Keratinocyte (primary cell): Measurements from ENCODE around the gene BLTP2. TPM values are rescaled to one million over a fixed set of nuclear protein-coding genes. Genes with fewer than 3 reads are reported as not detected.

ENCODE experiments used
- DNase-seq: peaks from one replicate; pipeline ENCODE4 v3.0.0-alpha.2; 2011; ENCODE audit warnings: low read depth, missing footprints, low spot score
- FAIRE-seq: peaks from 2 replicates; lab custom pipeline; 2011; peaks lifted over from hg19 to GRCh38; lab: Jason Lieb, UNC
- H2AFZ ChIP-seq: 2 replicates; pipeline ENCODE4 v1.6.0; 2012; ENCODE audit warnings: low read length, control low read depth, inconsistent platforms; ENCODE audit not compliant: control insufficient read depth
- H3K27ac ChIP-seq: 2 replicates; pipeline ENCODE4 v1.5.1; 2011; ENCODE audit warnings: low read length; ENCODE audit not compliant: control insufficient read depth, insufficient read depth
- H3K27me3 ChIP-seq: 3 replicates; pipeline ENCODE4 v1.6.0; 2011; ENCODE audit warnings: low read length; ENCODE audit not compliant: control insufficient read depth, insufficient read depth; ENCODE audit errors: extremely low read depth
- H3K36me3 ChIP-seq, 2 experiments: 2 replicates in 1 of 2; 3 replicates in 1 of 2; pipeline ENCODE4 v1.5.1; 2011; ENCODE audit warnings: low read length in 2 of 2, mild to moderate bottlenecking in 1 of 2; ENCODE audit not compliant: control insufficient read depth in 2 of 2, insufficient read depth in 2 of 2; ENCODE audit errors: extremely low read depth in 1 of 2
- H3K4me1 ChIP-seq: 3 replicates; pipeline ENCODE4 v1.5.1; 2011; ENCODE audit warnings: low read length; ENCODE audit not compliant: control insufficient read depth, insufficient read depth; ENCODE audit errors: extremely low read depth
- H3K4me2 ChIP-seq: 3 replicates; pipeline ENCODE4 v1.6.0; 2011; ENCODE audit warnings: low read depth, low read length; ENCODE audit not compliant: control insufficient read depth, insufficient read depth; ENCODE audit errors: extremely low read depth
- H3K4me3 ChIP-seq, 3 experiments: fragments of 200-600 bp in 1 of 3; sonication (generic) in 1 of 3; 2 replicates in 2 of 3; 3 replicates in 1 of 3; pipeline ENCODE4 v1.5.1; 2011 to 2016; ENCODE audit warnings: low read length in 3 of 3, mild to moderate bottlenecking in 3 of 3, control low read depth in 2 of 3, inconsistent platforms in 1 of 3, low read depth in 1 of 3, mixed read lengths in 1 of 3, mixed run types in 1 of 3, moderate library complexity in 1 of 3; ENCODE audit not compliant: control insufficient read depth in 2 of 3, insufficient read depth in 2 of 3; ENCODE audit errors: extremely low read depth in 1 of 3
- H3K79me2 ChIP-seq: 2 replicates; pipeline ENCODE4 v1.6.0; 2012; ENCODE audit warnings: low read length; ENCODE audit not compliant: control insufficient read depth, insufficient read depth
- H3K9ac ChIP-seq: 3 replicates; pipeline ENCODE4 v1.6.0; 2011; ENCODE audit warnings: low read length; ENCODE audit not compliant: control insufficient read depth, insufficient read depth; ENCODE audit errors: extremely low read depth
- H3K9me1 ChIP-seq: 3 replicates; pipeline ENCODE4 v1.6.0; 2011; ENCODE audit warnings: low read length; ENCODE audit not compliant: control insufficient read depth, insufficient read depth; ENCODE audit errors: extremely low read depth
- H3K9me3 ChIP-seq: 2 replicates; pipeline ENCODE4 v1.5.1; 2012; ENCODE audit warnings: low read depth, low read length; ENCODE audit not compliant: control insufficient read depth
- H4K20me1 ChIP-seq: 3 replicates; pipeline ENCODE4 v1.6.0; 2011; ENCODE audit warnings: low read length; ENCODE audit not compliant: control insufficient read depth, insufficient read depth; ENCODE audit errors: extremely low read depth
- EZH2 ChIP-seq: IDR thresholded peaks from one replicate; pipeline ENCODE4 v1.6.1; 2012; ENCODE audit warnings: inconsistent platforms, mild to moderate bottlenecking, low read length, moderate library complexity
- dilution Hi-C: fragments of 300-500 bp; cut with MboI; formaldehyde crosslinking; loops from one replicate; pipeline ENCODE4 v1.7.0; 2020; ENCODE audit warnings: low sequenced_read_pairs; ENCODE audit not compliant: extremely low pct_ligation_motif_present
- polyA plus RNA-seq, 5 experiments: library from polyadenylated mRNA; depleted of rRNA in 3 of 5; stranded (reverse) in 3 of 5; stranded (forward) in 1 of 5; unstranded in 1 of 5; fragments of >200 nt; gene quantifications; 1 replicate in 1 of 5; 2 replicates in 3 of 5; 3 replicates in 1 of 5; pipeline versions ENCODE4 v1.2.1 to v1.2.3, GENCODE V29; 2011 to 2012; ENCODE audit warnings: missing spikeins in 2 of 5, low read depth in 1 of 5, low replicate concordance in 1 of 5
- TF ChIP-seq, protein P1 (sequence below), 3 experiments: IDR thresholded peaks in 1 of 3; conservative IDR thresholded peaks in 1 of 3; optimal IDR thresholded peaks in 1 of 3; 2 replicates in 2 of 3; 3 replicates in 1 of 3; pipeline versions ENCODE3 to v1.5.1; 2011; ENCODE audit warnings: low read length in 3 of 3, mild to moderate bottlenecking in 3 of 3, moderate library complexity in 2 of 3, control low read depth in 1 of 3, inconsistent platforms in 1 of 3; ENCODE audit not compliant: insufficient read depth in 2 of 3; ENCODE audit errors: extremely low read depth in 1 of 3

The BLTP2 gene
- polyA plus RNA-seq, 1 donor (not counting 4 experiments of a cell fraction or from before 2014, with no cell fraction given), result 98.2 TPM

- no peak for FAIRE-seq
- H3K79me2 ChIP-seq, result peaks cover 19% of the 10 kb centered on the region
- peak overlapping the region; percentile 65 to 78 (median 69) for H3K4me3 ChIP-seq
- dilution Hi-C loops, result no loop called here
- peaks cover 20% of the 10 kb centered on the region for H3K4me1 ChIP-seq
- no peak for DNase-seq
- no peaks in the 10 kb centered on the region for H3K9me1 ChIP-seq
- peak overlapping the region; percentile 19 for H2AFZ ChIP-seq
- H3K9me3 ChIP-seq, result no peaks in the 10 kb centered on the region
- peak overlapping the region; percentile 70 for H3K4me2 ChIP-seq
- H3K36me3 ChIP-seq, result peaks cover 32 to 34% of the 10 kb centered on the region in 2 experiments
- peak overlapping the region; percentile 3 for H3K27ac ChIP-seq
- H3K9ac ChIP-seq, result peak overlapping the region; percentile 90
- no peaks in the 10 kb centered on the region for H3K27me3 ChIP-seq
- TF ChIP-seq, protein P1, sequence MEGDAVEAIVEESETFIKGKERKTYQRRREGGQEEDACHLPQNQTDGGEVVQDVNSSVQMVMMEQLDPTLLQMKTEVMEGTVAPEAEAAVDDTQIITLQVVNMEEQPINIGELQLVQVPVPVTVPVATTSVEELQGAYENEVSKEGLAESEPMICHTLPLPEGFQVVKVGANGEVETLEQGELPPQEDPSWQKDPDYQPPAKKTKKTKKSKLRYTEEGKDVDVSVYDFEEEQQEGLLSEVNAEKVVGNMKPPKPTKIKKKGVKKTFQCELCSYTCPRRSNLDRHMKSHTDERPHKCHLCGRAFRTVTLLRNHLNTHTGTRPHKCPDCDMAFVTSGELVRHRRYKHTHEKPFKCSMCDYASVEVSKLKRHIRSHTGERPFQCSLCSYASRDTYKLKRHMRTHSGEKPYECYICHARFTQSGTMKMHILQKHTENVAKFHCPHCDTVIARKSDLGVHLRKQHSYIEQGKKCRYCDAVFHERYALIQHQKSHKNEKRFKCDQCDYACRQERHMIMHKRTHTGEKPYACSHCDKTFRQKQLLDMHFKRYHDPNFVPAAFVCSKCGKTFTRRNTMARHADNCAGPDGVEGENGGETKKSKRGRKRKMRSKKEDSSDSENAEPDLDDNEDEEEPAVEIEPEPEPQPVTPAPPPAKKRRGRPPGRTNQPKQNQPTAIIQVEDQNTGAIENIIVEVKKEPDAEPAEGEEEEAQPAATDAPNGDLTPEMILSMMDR (optimal IDR thresholded peaks at IDR 0.05 in 1 of 3, IDR thresholded peaks at IDR 0.05 in 1 of 3, conservative IDR thresholded peaks at IDR 0.05 in 1 of 3; ENCODE audit: extremely low read depth in 1 of 3, insufficient read depth in 2 of 3, low read length in 3 of 3), result peak; percentile 36 to 68 (median 64)
- TF ChIP-seq EZH2, result no peak
- no peaks in the 10 kb centered on the region for H4K20me1 ChIP-seq
Measured at GRCh38 chr17:28643983-28644786, 773 bp downstream of the BLTP2 start.

DNA sequence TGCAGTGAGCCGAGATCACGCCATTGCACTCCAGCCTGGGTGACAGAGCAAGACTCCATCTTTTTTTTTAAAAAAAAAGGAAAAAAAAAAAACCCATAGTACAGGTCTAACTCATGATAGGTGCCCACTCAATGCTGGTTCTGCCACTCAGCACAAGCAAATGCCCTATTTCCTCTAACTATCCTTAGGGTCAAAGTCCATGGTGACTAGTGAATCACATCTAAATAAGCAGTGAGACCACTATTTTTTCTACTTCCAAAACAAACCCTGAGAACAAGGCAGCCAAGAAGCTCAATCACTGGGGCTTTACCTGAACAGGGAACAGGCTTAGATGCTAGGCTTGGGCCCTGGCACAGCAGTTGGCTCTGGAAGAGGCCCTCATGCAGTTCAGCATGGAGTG is 3.4 kb downstream of the BLTP2 start:
- H3K27ac ChIP-seq, result no peak overlapping the region
- H3K79me2 ChIP-seq, result peaks cover 23% of the 10 kb centered on the region
- no peak overlapping the region for H3K4me3 ChIP-seq
- H3K9ac ChIP-seq, result no peak overlapping the region
- peaks cover 46 to 47% of the 10 kb centered on the region in 2 experiments for H3K36me3 ChIP-seq
- H3K27me3 ChIP-seq, result no peaks in the 10 kb centered on the region
- no peaks in the 10 kb centered on the region for H3K9me1 ChIP-seq
- no peak overlapping the region for H2AFZ ChIP-seq
- FAIRE-seq, result no peak
- no peak overlapping the region for H3K4me2 ChIP-seq
- DNase-seq, result no peak
- H3K9me3 ChIP-seq, result no peaks in the 10 kb centered on the region
- H4K20me1 ChIP-seq, result no peaks in the 10 kb centered on the region
- dilution Hi-C loops, result no loop called here
- peaks cover 19% of the 10 kb centered on the region for H3K4me1 ChIP-seq
- no peak for TF ChIP-seq EZH2
- TF ChIP-seq, protein P1 (optimal IDR thresholded peaks at IDR 0.05 in 1 of 3, IDR thresholded peaks at IDR 0.05 in 1 of 3, conservative IDR thresholded peaks at IDR 0.05 in 1 of 3; ENCODE audit: extremely low read depth in 1 of 3, insufficient read depth in 2 of 3, low read length in 3 of 3), result no peak
